HCT116 (cell line): Measurements from ENCODE around the gene SHROOM1. TPM values are rescaled to one million over a fixed set of nuclear protein-coding genes. Genes with fewer than 3 reads are reported as not detected.

ENCODE experiments used
- ATAC-seq: fragments of 200-7000 bp; cut with Tn5 transposase; 2 replicates; pipeline ENCODE4 v1.9.1; 2020; ENCODE audit warnings: mild to moderate bottlenecking, moderate library complexity
- BruUV-seq: library from RNA; stranded (reverse); fragments of 400-500 nt; replicated peaks from 2 replicates; lab custom pipeline; 2021; lab: Mats Ljungman, UMichigan
- CTCF ChIA-PET: fragments of 300-600 bp; sonication (Branson Sonifier 250); formaldehyde crosslinking; loops from one replicate; lab custom pipeline; 2021; ENCODE audit warnings: antibody characterized with exemption; lab: Charles Lee
- POLR2A ChIA-PET: fragments of 300-600, 350-600 bp; sonication (Branson Sonifier 250); formaldehyde crosslinking; loops from one replicate; lab custom pipeline; 2021; ENCODE audit warnings: antibody characterized with exemption; lab: Charles Lee
- RAD21 ChIA-PET, 2 experiments: fragments of 300-600 bp; sonication (Branson Sonifier 250); formaldehyde crosslinking; loops; one replicate each; lab custom pipeline; 2023; ENCODE audit warnings: low total read pairs in 2 of 2; ENCODE audit not compliant: uncharacterized antibody in 2 of 2, unreplicated experiment in 2 of 2, low non-redundant PET in 1 of 2; lab: Charles Lee
- DNase-seq: peaks from one replicate; pipeline ENCODE4 v3.0.0-alpha.2; 2010; ENCODE audit warnings: low read depth, low spot score
- H2AFZ ChIP-seq: fragments of 200-600 bp; shearing (Covaris generic), sonication (generic); 2 replicates; pipeline ENCODE4 v1.6.1; 2017; ENCODE audit warnings: low read depth, mixed run types, mixed read lengths, antibody characterized with exemption, low read length; ENCODE audit not compliant: poor library complexity, severe bottlenecking
- H3K27ac ChIP-seq: 2 replicates; pipeline ENCODE4 v1.5.1; 2012; ENCODE audit warnings: low read depth, low read length
- H3K27me3 ChIP-seq: fragments of 200-600 bp; sonication (generic); 2 replicates; pipeline ENCODE4 v1.6.1; 2016; ENCODE audit warnings: mixed run types, low read length, mixed read lengths; ENCODE audit not compliant: insufficient read depth
- H3K36me3 ChIP-seq, 2 experiments: fragments of 200-500 bp in 1 of 2; fragments of 200-600 bp in 1 of 2; sonication (Bioruptor generic) in 1 of 2; sonication (generic) in 1 of 2; 2 replicates each; pipeline versions ENCODE4 v1.5.1 to v1.6.1; 2014 to 2016; ENCODE audit warnings: low read length in 2 of 2, inconsistent platforms in 1 of 2, mixed read lengths in 1 of 2, mixed run types in 1 of 2; ENCODE audit not compliant: insufficient read depth in 2 of 2, control insufficient read depth in 1 of 2
- H3K4me1 ChIP-seq, 2 experiments: fragments of 200-600 bp in 1 of 2; sonication (generic) in 1 of 2; 2 replicates each; pipeline versions ENCODE4 v1.5.1 to v1.6.1; 2012 to 2017; ENCODE audit warnings: low read length in 2 of 2, inconsistent platforms in 1 of 2, mild to moderate bottlenecking in 1 of 2, mixed read lengths in 1 of 2, mixed run types in 1 of 2, moderate library complexity in 1 of 2; ENCODE audit not compliant: insufficient read depth in 2 of 2, control insufficient read depth in 1 of 2
- H3K4me2 ChIP-seq: fragments of 200-600 bp; sonication (generic); 2 replicates; pipeline ENCODE4 v1.6.1; 2017; ENCODE audit warnings: mixed run types, low read length, mixed read lengths
- H3K4me3 ChIP-seq, 2 experiments: fragments of 200-600 bp in 1 of 2; sonication (generic) in 1 of 2; replicated peaks in 1 of 2; 2 replicates each; pipeline ENCODE4 v1.5.1; 2011 to 2016; ENCODE audit warnings: low read length in 2 of 2, control low read depth in 1 of 2, low read depth in 1 of 2, mild to moderate bottlenecking in 1 of 2, mixed read lengths in 1 of 2, mixed run types in 1 of 2
- H3K79me2 ChIP-seq: fragments of 200-600 bp; sonication (generic); 2 replicates; pipeline ENCODE4 v1.6.1; 2017; ENCODE audit warnings: mild to moderate bottlenecking, mixed run types, low read length, moderate library complexity, mixed read lengths; ENCODE audit not compliant: insufficient read depth
- H3K9ac ChIP-seq: fragments of 200-600 bp; sonication (generic); 2 replicates; pipeline ENCODE4 v1.6.1; 2016; ENCODE audit warnings: low read length, mixed read lengths
- H3K9me2 ChIP-seq: fragments of 200-600 bp; sonication (generic), shearing (Covaris generic); 2 replicates; pipeline ENCODE4 v1.6.1; 2017; ENCODE audit warnings: mixed run types, mild to moderate bottlenecking, moderate library complexity; ENCODE audit not compliant: insufficient read depth
- H3K9me3 ChIP-seq, 2 experiments: fragments of 200-500 bp in 1 of 2; fragments of 200-600 bp in 1 of 2; sonication (Bioruptor generic) in 1 of 2; sonication (generic) in 1 of 2; 2 replicates each; pipeline ENCODE4 v1.6.1; 2014 to 2017; ENCODE audit warnings: low read length in 2 of 2, mixed read lengths in 2 of 2, inconsistent platforms in 1 of 2, low read depth in 1 of 2, mild to moderate bottlenecking in 1 of 2, mixed run types in 1 of 2, moderate library complexity in 1 of 2; ENCODE audit not compliant: control insufficient read depth in 1 of 2, insufficient read depth in 1 of 2
- H4K20me1 ChIP-seq: fragments of 200-600 bp; sonication (generic), shearing (Covaris generic); 2 replicates; pipeline ENCODE4 v1.6.1; 2017; ENCODE audit warnings: mixed run types, mild to moderate bottlenecking, moderate library complexity; ENCODE audit not compliant: insufficient read depth
- CBX3 ChIP-seq: IDR thresholded peaks from 2 replicates; pipeline ENCODE4 v1.6.1; 2012; ENCODE audit warnings: low read depth
- CEBPB ChIP-seq: IDR thresholded peaks from 2 replicates; pipeline ENCODE4 v1.6.1; 2012; ENCODE audit warnings: low read depth
- FOSL1 ChIP-seq: IDR thresholded peaks from 2 replicates; pipeline ENCODE4 v1.6.1; 2012; ENCODE audit warnings: low read depth
- JUND ChIP-seq: IDR thresholded peaks from 2 replicates; pipeline ENCODE4 v1.6.1; 2012
- POLR2A ChIP-seq: IDR thresholded peaks from 2 replicates; pipeline ENCODE4 v1.7.0; 2011; ENCODE audit warnings: borderline replicate concordance; ENCODE audit not compliant: insufficient read depth, insufficient read length; ENCODE audit errors: extremely low read depth
- SIN3A ChIP-seq: IDR thresholded peaks from 2 replicates; pipeline ENCODE4 v1.6.1; 2012; ENCODE audit warnings: low read depth
- SP1 ChIP-seq: IDR thresholded peaks from 2 replicates; pipeline ENCODE4 v1.6.1; 2012; ENCODE audit warnings: low read depth
- SRF ChIP-seq: IDR thresholded peaks from 2 replicates; pipeline ENCODE4 v1.6.1; 2012; ENCODE audit warnings: low read depth
- TCF7L2 ChIP-seq: IDR thresholded peaks from 2 replicates; pipeline ENCODE4 v1.7.0; 2011; ENCODE audit warnings: borderline replicate concordance, inconsistent platforms; ENCODE audit not compliant: insufficient read depth, insufficient read length; ENCODE audit errors: extremely low read depth
- intact Hi-C: fragments of 100-400 bp; cut with micrococcal nuclease; formaldehyde crosslinking; loops from 2 replicates; pipeline ENCODE4 v1.10.0; 2022
- total RNA-seq: library from RNA; stranded (reverse); gene quantifications from one replicate; pipeline ENCODE4 v1.2.1, GENCODE V29; 2021; ENCODE audit not compliant: unreplicated experiment
- TF ChIP-seq, protein P1 (sequence below), 3 experiments: fragments of 200-600 bp in 1 of 3; sonication (generic) in 1 of 3; IDR thresholded peaks in 2 of 3; conservative IDR thresholded peaks in 1 of 3; 2 replicates each; pipeline ENCODE4 v1.5.1; 2012 to 2017; ENCODE audit warnings: low read depth in 2 of 3, low read length in 2 of 3, antibody characterized with exemption in 1 of 3, borderline replicate concordance in 1 of 3, control low read depth in 1 of 3, mild to moderate bottlenecking in 1 of 3, mixed read lengths in 1 of 3, mixed run types in 1 of 3, moderate library complexity in 1 of 3; ENCODE audit not compliant: insufficient read depth in 1 of 3
- TF ChIP-seq, protein P2 (sequence below): IDR thresholded peaks from 2 replicates; pipeline ENCODE4 v1.6.1; 2012; ENCODE audit warnings: low read depth
- TF ChIP-seq, protein P3 (sequence below): IDR thresholded peaks from 2 replicates; pipeline ENCODE4 v1.6.1; 2012

Gene SHROOM1
- total RNA-seq, 1 experiment from 2014 or later: 9.5 TPM

DNA sequence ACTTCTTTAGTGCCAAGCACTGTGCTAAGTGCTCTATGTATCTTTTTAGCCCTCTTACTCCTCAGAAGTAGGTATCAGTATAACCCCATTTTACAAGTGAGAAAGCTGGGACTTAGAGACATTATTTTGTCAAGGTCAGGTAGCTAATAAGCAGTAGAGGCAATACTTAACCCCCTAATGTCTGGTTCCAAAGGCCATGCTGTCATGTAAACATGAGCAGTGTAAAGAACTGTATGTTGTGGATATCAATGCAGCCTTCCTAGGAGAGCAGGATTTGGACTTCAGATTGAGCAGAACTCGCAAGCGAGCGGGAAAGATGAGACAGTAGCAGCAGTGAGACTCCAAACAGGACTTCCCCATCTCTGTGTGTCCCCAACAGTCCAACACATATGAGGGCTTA lies 3.6 kb upstream of the SHROOM1 start:
- intact Hi-C loops: no loop called here
- ATAC-seq: no peak
- POLR2A ChIA-PET: no interaction called here
- RAD21 ChIA-PET: no interaction called here
- Histone ChIP-seq H3K27ac (no peak overlapping the region), H3K9me2 (no peaks in the 10 kb centered on the region), H3K79me2 (peaks cover 1% of the 10 kb centered on the region; the same call in 1 of the 2 replicates), H3K27me3 (no peaks in the 10 kb centered on the region), H2AFZ (no peak overlapping the region), H3K36me3 (no peaks in the 10 kb centered on the region), H3K4me2 (no peak overlapping the region), H4K20me1 (no peaks in the 10 kb centered on the region), H3K4me1 (peaks cover 11 to 17% of the 10 kb centered on the region in 2 experiments; a peak in 3 of 4 replicates), H3K9me3 (no peaks in the 10 kb centered on the region), H3K9ac (no peak overlapping the region), H3K4me3 (no peak overlapping the region)
- BruUV-seq: no TSS peak
- no peak for DNase-seq
- CTCF ChIA-PET: no interaction called here
- TF ChIP-seq JUND: no peak
- TF ChIP-seq, protein P1, sequence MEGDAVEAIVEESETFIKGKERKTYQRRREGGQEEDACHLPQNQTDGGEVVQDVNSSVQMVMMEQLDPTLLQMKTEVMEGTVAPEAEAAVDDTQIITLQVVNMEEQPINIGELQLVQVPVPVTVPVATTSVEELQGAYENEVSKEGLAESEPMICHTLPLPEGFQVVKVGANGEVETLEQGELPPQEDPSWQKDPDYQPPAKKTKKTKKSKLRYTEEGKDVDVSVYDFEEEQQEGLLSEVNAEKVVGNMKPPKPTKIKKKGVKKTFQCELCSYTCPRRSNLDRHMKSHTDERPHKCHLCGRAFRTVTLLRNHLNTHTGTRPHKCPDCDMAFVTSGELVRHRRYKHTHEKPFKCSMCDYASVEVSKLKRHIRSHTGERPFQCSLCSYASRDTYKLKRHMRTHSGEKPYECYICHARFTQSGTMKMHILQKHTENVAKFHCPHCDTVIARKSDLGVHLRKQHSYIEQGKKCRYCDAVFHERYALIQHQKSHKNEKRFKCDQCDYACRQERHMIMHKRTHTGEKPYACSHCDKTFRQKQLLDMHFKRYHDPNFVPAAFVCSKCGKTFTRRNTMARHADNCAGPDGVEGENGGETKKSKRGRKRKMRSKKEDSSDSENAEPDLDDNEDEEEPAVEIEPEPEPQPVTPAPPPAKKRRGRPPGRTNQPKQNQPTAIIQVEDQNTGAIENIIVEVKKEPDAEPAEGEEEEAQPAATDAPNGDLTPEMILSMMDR (IDR thresholded peaks at IDR 0.05 in 2 of 3, conservative IDR thresholded peaks at IDR 0.05 in 1 of 3; ENCODE audit: borderline replicate concordance in 1 of 3, insufficient read depth in 1 of 3, low read depth in 2 of 3, low read length in 2 of 3): no peak
- TF ChIP-seq SP1: no peak
- no peak for TF ChIP-seq FOSL1

GRCh38 chr5:132832612-132833011 lies 2.2 kb upstream of the SHROOM1 start:
- DNase-seq: no peak
- Histone ChIP-seq H3K4me2 (no peak overlapping the region), H3K4me1 (peaks cover 12 to 19% of the 10 kb centered on the region in 2 experiments; a peak in 3 of 4 replicates), H2AFZ (no peak overlapping the region), H3K27ac (no peak overlapping the region), H3K9ac (no peak overlapping the region), H3K9me3 (no peaks in the 10 kb centered on the region), H3K4me3 (no peak overlapping the region), H3K9me2 (no peaks in the 10 kb centered on the region), H3K36me3 (no peaks in the 10 kb centered on the region), H3K79me2 (peaks cover 6% of the 10 kb centered on the region; the same call in 1 of the 2 replicates), H4K20me1 (no peaks in the 10 kb centered on the region), H3K27me3 (no peaks in the 10 kb centered on the region)
- POLR2A ChIA-PET: no interaction called here
- intact Hi-C loops: no loop called here
- RAD21 ChIA-PET: no interaction called here
- CTCF ChIA-PET: no interaction called here
- BruUV-seq: no TSS peak
- no peak for ATAC-seq
- TF ChIP-seq POLR2A (no peak), SRF (no peak), CEBPB (no peak), SIN3A (no peak), TCF7L2 (no peak), JUND (no peak), CBX3 (no peak), FOSL1 (no peak)
- TF ChIP-seq, protein P1 (IDR thresholded peaks at IDR 0.05 in 2 of 3, conservative IDR thresholded peaks at IDR 0.05 in 1 of 3; ENCODE audit: borderline replicate concordance in 1 of 3, insufficient read depth in 1 of 3, low read depth in 2 of 3, low read length in 2 of 3): no peak
- TF ChIP-seq, protein P2, sequence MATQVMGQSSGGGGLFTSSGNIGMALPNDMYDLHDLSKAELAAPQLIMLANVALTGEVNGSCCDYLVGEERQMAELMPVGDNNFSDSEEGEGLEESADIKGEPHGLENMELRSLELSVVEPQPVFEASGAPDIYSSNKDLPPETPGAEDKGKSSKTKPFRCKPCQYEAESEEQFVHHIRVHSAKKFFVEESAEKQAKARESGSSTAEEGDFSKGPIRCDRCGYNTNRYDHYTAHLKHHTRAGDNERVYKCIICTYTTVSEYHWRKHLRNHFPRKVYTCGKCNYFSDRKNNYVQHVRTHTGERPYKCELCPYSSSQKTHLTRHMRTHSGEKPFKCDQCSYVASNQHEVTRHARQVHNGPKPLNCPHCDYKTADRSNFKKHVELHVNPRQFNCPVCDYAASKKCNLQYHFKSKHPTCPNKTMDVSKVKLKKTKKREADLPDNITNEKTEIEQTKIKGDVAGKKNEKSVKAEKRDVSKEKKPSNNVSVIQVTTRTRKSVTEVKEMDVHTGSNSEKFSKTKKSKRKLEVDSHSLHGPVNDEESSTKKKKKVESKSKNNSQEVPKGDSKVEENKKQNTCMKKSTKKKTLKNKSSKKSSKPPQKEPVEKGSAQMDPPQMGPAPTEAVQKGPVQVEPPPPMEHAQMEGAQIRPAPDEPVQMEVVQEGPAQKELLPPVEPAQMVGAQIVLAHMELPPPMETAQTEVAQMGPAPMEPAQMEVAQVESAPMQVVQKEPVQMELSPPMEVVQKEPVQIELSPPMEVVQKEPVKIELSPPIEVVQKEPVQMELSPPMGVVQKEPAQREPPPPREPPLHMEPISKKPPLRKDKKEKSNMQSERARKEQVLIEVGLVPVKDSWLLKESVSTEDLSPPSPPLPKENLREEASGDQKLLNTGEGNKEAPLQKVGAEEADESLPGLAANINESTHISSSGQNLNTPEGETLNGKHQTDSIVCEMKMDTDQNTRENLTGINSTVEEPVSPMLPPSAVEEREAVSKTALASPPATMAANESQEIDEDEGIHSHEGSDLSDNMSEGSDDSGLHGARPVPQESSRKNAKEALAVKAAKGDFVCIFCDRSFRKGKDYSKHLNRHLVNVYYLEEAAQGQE: no peak
- TF ChIP-seq, protein P3, sequence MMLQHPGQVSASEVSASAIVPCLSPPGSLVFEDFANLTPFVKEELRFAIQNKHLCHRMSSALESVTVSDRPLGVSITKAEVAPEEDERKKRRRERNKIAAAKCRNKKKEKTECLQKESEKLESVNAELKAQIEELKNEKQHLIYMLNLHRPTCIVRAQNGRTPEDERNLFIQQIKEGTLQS: no peak
